Left colon (tissue), 2 donors: ENCODE measurements around the gene APOBEC3F. TPM values are rescaled to one million over a fixed set of nuclear protein-coding genes. Genes with fewer than 3 reads are reported as not detected.
"Not testable (repeated sequence)": the region's sequence is repeated elsewhere in the genome, so short reads cannot be mapped to it uniquely, and the experiment has no call there.

Experiments used
- ATAC-seq: fragments of 200-7000 bp; cut with Tn5 transposase; one replicate; pipeline ENCODE4 v1.9.1; 2020; ENCODE audit warnings: mild to moderate bottlenecking, moderate library complexity
- DNase-seq, 2 donors: peaks; one replicate each; pipeline ENCODE4 v3.0.0-alpha.2; 2020
- intact Hi-C, 2 donors: fragments of 100-400 bp; cut with DNase I in 1 of 2; cut with micrococcal nuclease in 1 of 2; formaldehyde crosslinking; loops; one replicate each; pipeline versions ENCODE4 v1.11.2 to v1.14.0; 2022; cut with DNase I, micrococcal nuclease
- total RNA-seq, 2 donors: library from RNA; stranded (reverse); fragmentation: NEBNext Ultra II Directional; extraction: Animal tissue kit (Norgen Biotek cat#: 25700); gene quantifications; one replicate each; pipeline ENCODE4 v1.2.1, GENCODE V29; 2021
- donor health status: DM: no; HTN: no; CAD: no.
- donor health status: DM: yes; HTN: yes; CAD: no.

The APOBEC3F gene
- total RNA-seq, 2 donors from 2014 or later = 6.3 to 6.6 TPM

- DNase-seq, intact Hi-C loops, ATAC-seq: not testable (repeated sequence)
Measured at GRCh38 chr22:39063904-39064303, 23.2 kb downstream of the APOBEC3F start.

GRCh38 chr22:39066442-39067276, 26.0 kb downstream of the APOBEC3F start:
- ATAC-seq, DNase-seq, intact Hi-C loops: not testable (repeated sequence)

GRCh38 chr22:39068033-39068785, 27.5 kb downstream of the APOBEC3F start:
- DNase-seq (no peak), ATAC-seq (no peak)
- intact Hi-C loops = no loop called here

GRCh38 chr22:39070186-39070585, 29.5 kb downstream of the APOBEC3F start:
- intact Hi-C loops = no loop called here
- DNase-seq (no peak), ATAC-seq (no peak)

- intact Hi-C loops, ATAC-seq, DNase-seq: not testable (repeated sequence)
Measured at GRCh38 chr22:39072581-39072981, 31.9 kb downstream of the APOBEC3F start.

- no peak for ATAC-seq
- no peak for DNase-seq
Measured at GRCh38 chr22:39073981-39074380, 33.3 kb downstream of the APOBEC3F start.

GRCh38 chr22:39076155-39077025, 35.7 kb downstream of the APOBEC3F start:
- DNase-seq, ATAC-seq, intact Hi-C loops: not testable (repeated sequence)

More at GRCh38 chr22:39073981-39074380, 33.3 kb downstream of the APOBEC3F start:
- intact Hi-C loops = no loop called here

- DNase-seq = peak; percentile 52 to 53
- intact Hi-C loops = not testable (repeated sequence)
- ATAC-seq = peak; percentile 97
Measured at GRCh38 chr22:39077026-39077840, 36.6 kb downstream of the APOBEC3F start, which contains the start of gene APOBEC3G. Gene APOBEC3G, plus strand, starts transcription at chr22:39077275. Its CDS starts 87 bp downstream, at chr22:39077362.

- intact Hi-C loops, DNase-seq, ATAC-seq: not testable (repeated sequence)
Measured at GRCh38 chr22:39077912-39078311, 37.2 kb downstream of the APOBEC3F start.

- no peak for ATAC-seq
Measured at GRCh38 chr22:39078329-39078728, 37.7 kb downstream of the APOBEC3F start.

GRCh38 chr22:39079054-39079637, 38.5 kb downstream of the APOBEC3F start:
- intact Hi-C loops, DNase-seq, ATAC-seq: not testable (repeated sequence)

More at GRCh38 chr22:39078329-39078728, 37.7 kb downstream of the APOBEC3F start:
- no peak for DNase-seq
- intact Hi-C loops = no loop called here

- intact Hi-C loops = no loop called here
- ATAC-seq (no peak), DNase-seq (no peak)
Measured at GRCh38 chr22:39080052-39080762, 39.5 kb downstream of the APOBEC3F start.

- ATAC-seq (no peak), DNase-seq (no peak)
- intact Hi-C loops = no loop called here
Measured at GRCh38 chr22:39081016-39081415, 40.4 kb downstream of the APOBEC3F start.

GRCh38 chr22:39081598-39081997, 40.9 kb downstream of the APOBEC3F start:
- intact Hi-C loops = no loop called here
- ATAC-seq (no peak), DNase-seq (no peak)

GRCh38 chr22:39083212-39084165, 42.8 kb downstream of the APOBEC3F start:
- DNase-seq (no peak), ATAC-seq (no peak)
- intact Hi-C loops = no loop called here

GRCh38 chr22:39084666-39085065, 44.0 kb downstream of the APOBEC3F start:
- no peak for DNase-seq
- intact Hi-C loops = no loop called here
- ATAC-seq = no peak
